GM12892 (cell line): ENCODE results near the gene SERPINA5.

Experiments
- DNase-seq: peaks from one replicate; pipeline ENCODE4 v3.0.0; 2011; ENCODE audit not compliant: insufficient read length
- FAIRE-seq: peaks from 2 replicates; lab custom pipeline; 2011; peaks lifted over from hg19 to GRCh38; lab: Jason Lieb, UNC
- POLR2A ChIP-seq: IDR thresholded peaks from 2 replicates; pipeline ENCODE4 v1.6.1; 2011; ENCODE audit warnings: low read depth, low read length, control low read depth
- POLR2AphosphoS5 ChIP-seq: IDR thresholded peaks from 2 replicates; pipeline ENCODE4 v1.6.1; 2011; ENCODE audit warnings: low read depth, low read length, control low read depth
- TAF1 ChIP-seq: IDR thresholded peaks from 2 replicates; pipeline ENCODE4 v1.6.1; 2011; ENCODE audit warnings: low read depth, mild to moderate bottlenecking, control low read depth, low read length, borderline replicate concordance

Gene SERPINA5

GRCh38 chr14:94542811-94543440 is 38.3 kb upstream of the SERPINA5 start:
- FAIRE-seq (no peak), DNase-seq (no peak)
- no peak for TF ChIP-seq TAF1
- TF ChIP-seq POLR2A: no peak
- TF ChIP-seq POLR2AphosphoS5: no peak

DNA sequence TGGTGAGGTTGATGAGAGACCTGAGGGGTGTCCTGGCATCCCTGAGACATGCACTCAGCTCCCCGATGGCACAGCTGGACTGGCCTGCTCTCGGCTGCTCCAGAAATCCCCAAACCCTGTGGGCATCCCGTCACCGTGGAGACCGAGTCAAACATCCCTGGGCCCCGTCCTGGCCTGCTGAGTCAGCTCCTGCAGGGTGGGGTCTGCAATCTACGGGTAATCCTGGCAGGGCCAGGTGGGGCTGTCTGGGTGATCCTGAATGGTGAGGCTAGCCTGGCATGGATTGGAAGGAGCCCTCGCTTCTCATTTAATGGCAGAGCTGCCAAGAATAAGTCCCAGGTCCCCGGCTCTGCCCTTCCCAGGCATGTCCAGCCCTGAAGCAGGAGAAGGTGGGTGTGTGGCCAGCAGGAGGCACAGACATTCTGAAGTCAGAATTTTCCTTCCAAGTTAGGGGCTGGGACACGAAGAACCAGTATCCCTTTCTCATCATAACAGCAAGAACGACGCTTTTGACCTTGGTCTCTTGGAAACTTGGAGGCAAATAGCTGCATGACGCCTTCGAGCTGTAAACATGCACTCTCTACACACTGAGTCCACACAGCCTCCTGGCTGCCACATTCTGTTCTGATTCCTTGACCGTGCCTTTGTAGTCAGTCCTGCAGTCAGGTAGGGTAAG is 37.6 kb upstream of the SERPINA5 start:
- peak; percentile 5 for FAIRE-seq
- DNase-seq: no peak
- TF ChIP-seq POLR2AphosphoS5 (no peak), POLR2A (no peak), TAF1 (no peak)

- TF ChIP-seq TAF1: no peak
- TF ChIP-seq POLR2A: no peak
- TF ChIP-seq POLR2AphosphoS5: no peak
- no peak for DNase-seq
- no peak for FAIRE-seq
These were observed 36.5 kb upstream of the SERPINA5 start for GRCh38 chr14:94544726-94545125.

GRCh38 chr14:94545131-94545841 is 35.9 kb upstream of the SERPINA5 start:
- TF ChIP-seq TAF1 (no peak), POLR2AphosphoS5 (no peak), POLR2A (no peak)
- no peak for DNase-seq
- no peak for FAIRE-seq

DNA sequence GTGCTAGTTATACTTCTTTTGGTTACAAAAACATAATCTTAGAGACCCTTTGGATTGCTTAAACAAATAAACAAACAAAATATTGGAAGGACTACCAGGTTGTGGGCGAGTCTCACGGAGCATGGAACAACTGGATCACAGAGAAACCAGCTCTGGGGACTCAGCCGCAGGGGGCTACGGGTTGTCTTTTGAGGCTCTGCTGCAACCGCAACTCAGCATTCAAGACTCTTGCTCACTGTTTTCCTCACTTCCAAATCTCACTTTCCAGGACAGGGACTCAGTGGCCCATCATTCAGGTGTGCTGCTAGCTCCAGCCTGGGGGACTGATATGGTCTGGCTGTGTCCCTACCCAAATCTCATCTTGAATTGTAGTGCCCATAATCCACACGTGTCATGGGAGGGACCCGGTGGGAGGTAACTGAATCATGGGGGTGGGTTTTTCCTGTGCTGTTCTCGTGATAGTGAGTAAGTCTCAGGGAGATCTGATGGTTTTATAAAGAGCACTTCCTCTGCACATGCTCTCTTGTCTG is 34.0 kb upstream of the SERPINA5 start:
- FAIRE-seq: no peak
- DNase-seq: no peak
- TF ChIP-seq POLR2AphosphoS5: no peak
- no peak for TF ChIP-seq TAF1
- TF ChIP-seq POLR2A: no peak

DNA sequence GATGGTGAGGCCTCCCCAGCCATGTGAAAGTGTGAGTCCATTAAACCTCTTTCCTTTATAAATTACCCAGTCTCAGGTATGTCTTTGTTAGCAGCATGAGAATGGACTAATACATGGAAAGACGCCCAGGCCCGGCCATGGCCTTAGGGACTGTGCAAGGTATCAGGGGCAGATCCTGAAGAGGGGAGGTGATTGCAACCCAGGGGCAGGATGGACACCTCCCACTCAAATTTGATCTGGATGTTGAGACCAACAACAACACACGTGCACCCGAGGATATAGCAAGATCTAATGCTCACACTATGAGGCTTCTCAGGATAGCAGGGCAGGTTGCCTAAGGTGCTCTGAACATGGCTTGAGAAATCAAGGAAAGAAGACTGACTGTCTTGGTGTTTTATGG is 33.5 kb upstream of the SERPINA5 start:
- TF ChIP-seq POLR2A: no peak
- no peak for TF ChIP-seq POLR2AphosphoS5
- TF ChIP-seq TAF1: no peak
- FAIRE-seq (no peak), DNase-seq (no peak)

GRCh38 chr14:94548131-94548998 is 32.9 kb upstream of the SERPINA5 start:
- no peak for FAIRE-seq
- DNase-seq: no peak
- TF ChIP-seq TAF1: no peak
- no peak for TF ChIP-seq POLR2AphosphoS5
- no peak for TF ChIP-seq POLR2A

GRCh38 chr14:94548999-94549985 is 31.9 kb upstream of the SERPINA5 start:
- TF ChIP-seq POLR2AphosphoS5: no peak
- TF ChIP-seq TAF1: no peak
- TF ChIP-seq POLR2A: no peak
- DNase-seq: peak; percentile 44
- FAIRE-seq: peak; percentile 38

- DNase-seq (no peak), FAIRE-seq (no peak)
- TF ChIP-seq POLR2AphosphoS5 (no peak), TAF1 (no peak), POLR2A (no peak)
These were observed 31.2 kb upstream of the SERPINA5 start for GRCh38 chr14:94550041-94550440.

GRCh38 chr14:94555991-94556390 is 25.2 kb upstream of the SERPINA5 start:
- DNase-seq (no peak), FAIRE-seq (no peak)
- TF ChIP-seq POLR2AphosphoS5: no peak
- no peak for TF ChIP-seq TAF1
- no peak for TF ChIP-seq POLR2A
